NCI-H446 (cell line): ENCODE measurements around the gene FAM81A.
"Not testable (repeated sequence)": the region's sequence is repeated elsewhere in the genome, so short reads cannot be mapped to it uniquely, and the experiment has no call there.

Experiments used
- DNase-seq, 2 experiments: peaks; one replicate each; lab custom pipeline; 2025; lab: John Stamatoyannopoulos, UW

FAM81A gene

GRCh38 chr15:59428898-59429297 is 9.1 kb upstream of the FAM81A start:
- DNase-seq: not testable (repeated sequence)

- DNase-seq: no peak
These were observed 5.6 kb upstream of the FAM81A start for GRCh38 chr15:59432389-59432788.

GRCh38 chr15:59434481-59434880 is 3.5 kb upstream of the FAM81A start:
- no peak for DNase-seq

- DNase-seq: no peak
These were observed 1.2 kb upstream of the FAM81A start for GRCh38 chr15:59436774-59437141.

GRCh38 chr15:59437142-59437816 is 707 bp upstream of the FAM81A start:
- DNase-seq: no peak

- no peak for DNase-seq
These were observed 772 bp downstream of the FAM81A start for GRCh38 chr15:59438625-59439290.

GRCh38 chr15:59439576-59439975 is 1.6 kb downstream of the FAM81A start:
- no peak for DNase-seq

- no peak for DNase-seq
These were observed 5.5 kb downstream of the FAM81A start for GRCh38 chr15:59443341-59444072.

- DNase-seq: no peak
These were observed 6.3 kb downstream of the FAM81A start for GRCh38 chr15:59444081-59444835.

- DNase-seq: no peak
These were observed 7.1 kb downstream of the FAM81A start for GRCh38 chr15:59444980-59445545.

- DNase-seq: no peak
These were observed 8.4 kb downstream of the FAM81A start for GRCh38 chr15:59446232-59446957.

GRCh38 chr15:59447367-59447766 is 9.4 kb downstream of the FAM81A start:
- no peak for DNase-seq

GRCh38 chr15:59448871-59449270 is 10.9 kb downstream of the FAM81A start:
- no peak for DNase-seq

- no peak for DNase-seq
These were observed 15.7 kb downstream of the FAM81A start for GRCh38 chr15:59453474-59454215.

GRCh38 chr15:59456114-59456513 is 18.1 kb downstream of the FAM81A start:
- no peak for DNase-seq

- no peak for DNase-seq
These were observed 19.1 kb downstream of the FAM81A start for GRCh38 chr15:59457103-59457502.

- no peak for DNase-seq
These were observed 23.5 kb downstream of the FAM81A start for GRCh38 chr15:59461521-59461920.

- DNase-seq: no peak
These were observed 35.2 kb downstream of the FAM81A start for GRCh38 chr15:59473226-59473625.

- DNase-seq: not testable (repeated sequence)
These were observed 37.2 kb downstream of the FAM81A start for GRCh38 chr15:59475161-59475560.

- DNase-seq: no peak
These were observed 46.4 kb downstream of the FAM81A start for GRCh38 chr15:59484399-59484798.

GRCh38 chr15:59485036-59485435 is 47.0 kb downstream of the FAM81A start:
- no peak for DNase-seq
